RWPE2 (cell line): ENCODE results near the gene LTBP2.

Experiments
- ATAC-seq: fragments of 200-7000 bp; cut with Tn5 transposase; 3 replicates; pipeline ENCODE4 v1.9.1; 2021; ENCODE audit warnings: low read depth
- DNase-seq: peaks from one replicate; pipeline ENCODE4 v3.0.0-alpha.2; 2020; ENCODE audit warnings: low spot score
- H3K27ac ChIP-seq: fragments of 450-650 bp; 2 replicates; pipeline ENCODE4 v1.5.1; 2017; ENCODE audit warnings: mild to moderate bottlenecking; ENCODE audit not compliant: poor library complexity, severe bottlenecking
- H3K27me3 ChIP-seq: fragments of 250-450 bp; sonication (Bioruptor Pico); 2 replicates; pipeline ENCODE4 v1.5.1; 2021; ENCODE audit warnings: mild to moderate bottlenecking, moderate library complexity; ENCODE audit not compliant: insufficient read depth, poor library complexity, severe bottlenecking
- H3K36me3 ChIP-seq: fragments of 250-450 bp; sonication (Bioruptor Pico); 2 replicates; pipeline ENCODE4 v1.5.1; 2020; ENCODE audit warnings: low read depth, mild to moderate bottlenecking, moderate library complexity
- H3K4me1 ChIP-seq: fragments of 250-450 bp; sonication (Bioruptor Pico); 2 replicates; pipeline ENCODE4 v1.5.1; 2021; ENCODE audit warnings: mild to moderate bottlenecking, moderate library complexity; ENCODE audit not compliant: insufficient read depth, poor library complexity, severe bottlenecking
- H3K4me3 ChIP-seq: fragments of 250-450 bp; sonication (Bioruptor Pico); 2 replicates; pipeline ENCODE4 v1.5.1; 2021; ENCODE audit warnings: mild to moderate bottlenecking, moderate library complexity; ENCODE audit not compliant: severe bottlenecking
- H3K9me3 ChIP-seq: fragments of 250-450 bp; sonication (Bioruptor Pico); 2 replicates; pipeline ENCODE4 v1.5.1; 2021; ENCODE audit warnings: mild to moderate bottlenecking, moderate library complexity; ENCODE audit not compliant: severe bottlenecking
- CTCF ChIP-seq: fragments of 450-650 bp; IDR thresholded peaks from one replicate; pipeline ENCODE4 v1.5.1; 2017; ENCODE audit warnings: mild to moderate bottlenecking, moderate library complexity; ENCODE audit not compliant: poor library complexity, severe bottlenecking

The LTBP2 gene

GRCh38 chr14:74503291-74503937, 108.6 kb downstream of the LTBP2 start:
- Histone ChIP-seq H3K36me3 (peaks cover 88% of the 10 kb centered on the region), H3K27me3 (no peaks in the 10 kb centered on the region), H3K4me3 (no peak overlapping the region), H3K4me1 (no peaks in the 10 kb centered on the region), H3K9me3 (no peaks in the 10 kb centered on the region), H3K27ac (no peak overlapping the region)
- no peak for TF ChIP-seq CTCF
- DNase-seq = peak; percentile 72
- no peak for ATAC-seq

- no peaks in the 10 kb centered on the region for H3K9me3 ChIP-seq
- H3K27me3 ChIP-seq = no peaks in the 10 kb centered on the region
- ATAC-seq (peak; percentile 36), DNase-seq (peak; percentile 60)
- no peaks in the 10 kb centered on the region for H3K4me1 ChIP-seq
- no peak overlapping the region for H3K27ac ChIP-seq
- H3K36me3 ChIP-seq = peaks cover 78% of the 10 kb centered on the region
- no peak overlapping the region for H3K4me3 ChIP-seq
- peak; percentile 43 for TF ChIP-seq CTCF
These were observed 109.6 kb downstream of the LTBP2 start for GRCh38 chr14:74502236-74503019.

- H3K27ac ChIP-seq = no peak overlapping the region
- H3K4me1 ChIP-seq = no peaks in the 10 kb centered on the region
- H3K27me3 ChIP-seq = no peaks in the 10 kb centered on the region
- DNase-seq (no peak), ATAC-seq (no peak)
- TF ChIP-seq CTCF = no peak
- peaks cover 71% of the 10 kb centered on the region for H3K36me3 ChIP-seq
- H3K4me3 ChIP-seq = no peak overlapping the region
- H3K9me3 ChIP-seq = no peaks in the 10 kb centered on the region
These were observed 110.3 kb downstream of the LTBP2 start for GRCh38 chr14:74501691-74502090.

- no peaks in the 10 kb centered on the region for H3K27me3 ChIP-seq
- peak; percentile 44 for TF ChIP-seq CTCF
- no peak overlapping the region for H3K27ac ChIP-seq
- no peaks in the 10 kb centered on the region for H3K9me3 ChIP-seq
- DNase-seq (peak; percentile 61), ATAC-seq (peak; percentile 8; the same call in 1 of the 3 replicates)
- peaks cover 69% of the 10 kb centered on the region for H3K36me3 ChIP-seq
- no peaks in the 10 kb centered on the region for H3K4me1 ChIP-seq
- no peak overlapping the region for H3K4me3 ChIP-seq
These were observed 110.9 kb downstream of the LTBP2 start for GRCh38 chr14:74501135-74501614.
